ENCODE measurements around the gene TPRN. TPM values are rescaled to one million over a fixed set of nuclear protein-coding genes. Genes with fewer than 3 reads are reported as not detected.
"Not testable (repeated sequence)": the region's sequence is repeated elsewhere in the genome, so short reads cannot be mapped to it uniquely, and the experiment has no call there.

Gene TPRN
- total RNA-seq, 1 experiment from 2014 or later, result 12.0 TPM

DNA sequence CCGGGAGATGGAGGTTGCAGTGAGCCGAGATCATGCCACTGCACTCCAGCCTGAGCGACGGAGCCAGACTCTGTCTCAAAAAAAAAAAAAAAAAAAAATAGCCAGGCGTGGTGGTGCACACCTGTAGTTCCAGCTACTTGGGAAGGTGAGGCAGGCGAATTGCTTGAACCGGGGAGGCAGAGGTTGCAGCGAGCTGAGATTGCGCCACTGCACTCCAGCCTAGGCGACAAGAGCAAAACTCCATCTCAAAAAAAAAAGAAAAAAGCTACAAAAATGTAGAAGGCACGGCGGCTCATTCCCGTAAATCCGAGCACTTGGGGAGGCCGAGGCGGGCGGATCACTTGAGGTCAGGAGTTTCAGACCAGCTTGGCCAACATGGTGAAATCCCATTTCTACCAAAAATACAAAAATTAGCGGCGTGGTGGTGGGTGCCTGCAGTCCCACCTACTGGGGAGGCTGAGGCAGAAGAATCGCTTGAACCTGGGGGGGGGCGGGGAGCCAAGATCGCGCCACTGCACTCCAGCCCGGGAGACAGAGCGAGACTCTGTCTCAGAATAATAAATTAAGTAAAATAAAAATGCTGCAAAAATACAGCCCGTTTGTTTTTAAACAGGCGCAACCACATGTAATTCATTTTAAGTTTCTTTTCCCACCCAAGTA is 39.1 kb upstream of the TPRN start:
- H3K36me3 ChIP-seq, result peaks cover 25% of the 10 kb centered on the region
- not testable (repeated sequence) for H3K9me3 ChIP-seq

DNA sequence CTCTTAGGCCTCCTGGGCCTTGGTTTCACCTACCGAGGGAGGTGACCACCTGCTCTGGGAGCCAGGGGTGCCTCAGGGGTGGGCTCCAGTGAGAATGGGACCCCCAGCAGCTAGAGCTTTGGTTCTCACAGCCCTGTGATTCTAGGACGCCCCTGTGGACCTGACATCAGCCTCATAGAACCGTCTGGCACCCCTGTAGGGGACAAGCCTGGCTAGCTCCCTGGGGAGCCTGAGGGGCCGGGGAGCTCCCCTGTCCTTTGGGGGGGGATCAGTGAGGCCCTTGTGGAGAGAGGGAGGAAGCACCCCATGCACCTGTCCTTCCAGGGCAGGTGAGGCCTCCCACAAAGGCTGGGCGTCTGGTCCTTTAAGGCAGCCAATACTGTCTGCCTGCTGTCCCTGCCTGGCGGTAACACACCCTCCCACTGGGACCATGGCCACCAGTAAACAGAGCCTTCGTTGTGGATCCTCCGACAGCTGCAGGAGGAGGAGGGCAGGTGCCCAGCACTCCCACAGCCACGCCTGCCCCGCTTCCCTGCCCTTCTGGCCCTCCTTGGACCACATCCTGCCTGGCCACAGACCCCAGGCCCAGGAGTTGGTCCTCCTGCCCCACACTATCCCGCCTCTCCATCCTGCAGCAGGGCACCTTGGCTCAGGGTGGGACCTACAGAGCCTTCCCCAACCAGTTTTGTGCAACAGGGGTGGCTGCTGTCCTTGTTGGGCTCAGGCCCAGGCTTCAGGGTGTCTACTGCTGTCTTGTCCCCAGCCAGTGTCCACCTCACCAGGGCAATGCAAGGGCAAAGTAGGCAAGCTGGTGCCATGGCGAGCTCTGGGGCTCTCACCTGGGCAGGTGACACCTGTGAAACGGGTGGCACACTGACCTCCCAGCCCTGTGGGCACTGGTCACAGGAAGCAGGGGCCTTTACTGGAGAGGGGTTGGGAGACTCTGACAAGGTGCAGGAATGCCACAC is 37.5 kb upstream of the TPRN start:
- peaks cover 15% of the 10 kb centered on the region for H3K36me3 ChIP-seq
- no peak for DNase-seq
- H3K9me3 ChIP-seq, result no peaks in the 10 kb centered on the region
- no peak overlapping the region for H3K4me3 ChIP-seq
- H3K27me3 ChIP-seq, result no peaks in the 10 kb centered on the region

More for the DNA sequence above, 39.1 kb upstream of the TPRN start:
- H3K4me3 ChIP-seq, result peak overlapping the region; percentile 59
- DNase-seq, H3K27me3 ChIP-seq: not testable (repeated sequence)

GRCh38 chr9:137236936-137237421 is 36.4 kb upstream of the TPRN start:
- no peak for DNase-seq
- Histone ChIP-seq H3K36me3 (peaks cover 5% of the 10 kb centered on the region), H3K27me3 (no peaks in the 10 kb centered on the region), H3K9me3 (no peaks in the 10 kb centered on the region), H3K4me3 (no peak overlapping the region)

DNA sequence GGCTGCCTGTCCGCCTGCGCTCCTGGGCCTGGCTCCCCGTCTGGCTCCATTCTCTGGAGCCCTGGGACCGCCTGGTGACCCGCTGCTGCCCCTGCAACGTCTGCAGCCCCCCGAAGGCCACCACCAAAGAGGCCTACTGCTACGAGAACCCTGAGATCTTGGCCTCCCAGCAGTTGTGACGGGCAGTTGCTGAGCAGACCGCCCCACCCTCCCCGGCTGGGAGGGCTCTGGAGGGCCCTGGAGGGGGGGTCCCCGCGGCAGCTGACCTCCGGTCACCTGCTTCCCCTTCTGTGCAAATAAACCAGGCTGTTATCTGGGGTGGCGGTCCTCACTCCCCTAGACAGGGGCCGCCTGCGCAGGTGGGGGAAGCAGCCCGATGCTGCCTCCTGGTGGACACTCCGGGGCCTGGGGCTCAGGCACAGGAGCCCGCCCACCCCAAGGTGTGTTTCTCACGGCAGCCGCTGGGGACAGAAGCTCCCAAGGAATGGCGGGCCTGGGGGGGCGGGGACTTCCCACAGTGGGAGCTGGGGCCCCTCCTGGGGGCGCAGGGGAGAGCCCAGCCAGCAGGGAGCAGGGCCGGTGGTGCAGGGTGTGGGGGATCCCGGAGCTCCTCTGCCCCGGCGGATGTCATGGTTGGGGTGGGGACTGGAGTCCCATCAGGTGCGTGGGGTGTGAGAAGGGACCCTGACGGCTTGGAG is 35.8 kb upstream of the TPRN start:
- peak; percentile 76 for DNase-seq

GRCh38 chr9:137235424-137236237 is 35.1 kb upstream of the TPRN start:
- no peaks in the 10 kb centered on the region for H3K9me3 ChIP-seq
- DNase-seq, result no peak
- no peak overlapping the region for H3K4me3 ChIP-seq
- no peaks in the 10 kb centered on the region for H3K27me3 ChIP-seq
- H3K36me3 ChIP-seq, result no peaks in the 10 kb centered on the region

More for the DNA sequence above, 35.8 kb upstream of the TPRN start:
- Histone ChIP-seq H3K4me3 (no peak overlapping the region), H3K36me3 (no peaks in the 10 kb centered on the region), H3K9me3 (no peaks in the 10 kb centered on the region), H3K27me3 (no peaks in the 10 kb centered on the region)

GRCh38 chr9:137234758-137235423 is 34.4 kb upstream of the TPRN start:
- Histone ChIP-seq H3K4me3 (no peak overlapping the region), H3K9me3 (no peaks in the 10 kb centered on the region), H3K36me3 (no peaks in the 10 kb centered on the region), H3K27me3 (no peaks in the 10 kb centered on the region)
- no peak for DNase-seq

GRCh38 chr9:137234055-137234697 is 33.6 kb upstream of the TPRN start:
- no peak for DNase-seq
- H3K9me3 ChIP-seq, result no peaks in the 10 kb centered on the region
- H3K4me3 ChIP-seq, result no peak overlapping the region

DNA sequence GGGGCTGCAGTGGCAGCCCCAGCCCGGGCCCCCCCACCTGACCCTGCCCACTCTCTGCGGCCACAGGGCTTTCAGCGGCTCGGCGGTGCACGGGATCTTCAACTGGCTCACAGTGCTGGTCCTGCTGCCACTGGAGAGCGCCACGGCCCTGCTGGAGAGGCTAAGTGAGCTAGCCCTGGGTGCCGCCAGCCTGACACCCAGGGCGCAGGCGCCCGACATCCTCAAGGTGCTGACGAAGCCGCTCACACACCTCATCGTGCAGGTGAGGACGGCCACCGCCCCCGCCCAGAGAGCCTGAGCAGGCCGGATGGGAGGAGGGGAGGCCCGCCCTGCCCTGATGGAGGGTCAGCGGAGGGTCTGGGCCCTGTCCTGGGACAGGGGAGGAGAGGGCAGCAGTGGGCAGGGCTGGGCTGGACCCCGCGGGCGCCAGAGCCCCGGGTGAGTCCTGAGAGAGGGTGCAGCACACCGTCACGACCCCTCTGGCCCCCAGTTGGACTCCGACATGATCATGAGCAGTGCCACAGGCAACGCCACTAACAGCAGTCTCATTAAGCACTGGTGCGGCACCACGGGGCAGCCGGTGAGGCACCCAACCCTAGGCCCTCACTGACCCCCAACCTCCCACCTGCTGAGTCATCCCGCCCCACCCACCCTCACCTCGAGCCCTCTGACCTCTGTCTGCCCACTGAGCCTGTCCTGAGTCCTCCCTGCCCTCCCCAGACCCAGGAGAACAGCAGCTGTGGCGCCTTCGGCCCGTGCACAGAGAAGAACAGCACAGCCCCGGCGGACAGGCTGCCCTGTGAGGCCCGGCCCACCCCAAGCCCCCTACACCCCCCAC is 32.8 kb upstream of the TPRN start:
- no peaks in the 10 kb centered on the region for H3K36me3 ChIP-seq
- no peak overlapping the region for H3K4me3 ChIP-seq
- no peak for DNase-seq
- H3K27me3 ChIP-seq, result no peaks in the 10 kb centered on the region
- no peaks in the 10 kb centered on the region for H3K9me3 ChIP-seq

More at GRCh38 chr9:137234055-137234697, 33.6 kb upstream of the TPRN start:
- no peaks in the 10 kb centered on the region for H3K27me3 ChIP-seq
- H3K36me3 ChIP-seq, result no peaks in the 10 kb centered on the region

GRCh38 chr9:137232510-137232909 is 32.0 kb upstream of the TPRN start:
- Histone ChIP-seq H3K9me3 (no peaks in the 10 kb centered on the region), H3K4me3 (no peak overlapping the region), H3K27me3 (no peaks in the 10 kb centered on the region), H3K36me3 (no peaks in the 10 kb centered on the region)
- DNase-seq, result no peak

DNA sequence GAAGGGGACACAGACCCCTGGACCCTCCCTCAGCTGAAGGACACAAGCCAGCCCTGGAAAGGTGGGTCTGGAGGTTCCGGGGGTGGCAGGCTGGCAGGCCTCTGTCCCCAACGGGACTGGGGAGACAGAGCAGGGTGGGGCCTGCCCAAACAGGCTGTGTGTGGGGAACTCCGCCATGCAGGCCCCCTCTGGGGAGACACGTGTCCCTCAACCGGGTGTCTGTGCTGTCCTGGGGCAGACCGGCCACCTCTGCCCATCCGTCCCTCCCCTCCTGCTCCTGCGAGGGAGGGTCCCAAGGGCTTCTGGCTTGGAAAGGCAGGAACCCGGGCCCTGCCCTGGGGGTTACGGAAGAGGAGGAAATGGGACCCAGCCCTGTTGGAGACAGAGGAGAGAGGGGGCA is 31.6 kb upstream of the TPRN start:
- DNase-seq, result no peak
- H3K9me3 ChIP-seq, result no peaks in the 10 kb centered on the region
- H3K36me3 ChIP-seq, result no peaks in the 10 kb centered on the region
- H3K4me3 ChIP-seq, result no peak overlapping the region
- H3K27me3 ChIP-seq, result no peaks in the 10 kb centered on the region

DNA sequence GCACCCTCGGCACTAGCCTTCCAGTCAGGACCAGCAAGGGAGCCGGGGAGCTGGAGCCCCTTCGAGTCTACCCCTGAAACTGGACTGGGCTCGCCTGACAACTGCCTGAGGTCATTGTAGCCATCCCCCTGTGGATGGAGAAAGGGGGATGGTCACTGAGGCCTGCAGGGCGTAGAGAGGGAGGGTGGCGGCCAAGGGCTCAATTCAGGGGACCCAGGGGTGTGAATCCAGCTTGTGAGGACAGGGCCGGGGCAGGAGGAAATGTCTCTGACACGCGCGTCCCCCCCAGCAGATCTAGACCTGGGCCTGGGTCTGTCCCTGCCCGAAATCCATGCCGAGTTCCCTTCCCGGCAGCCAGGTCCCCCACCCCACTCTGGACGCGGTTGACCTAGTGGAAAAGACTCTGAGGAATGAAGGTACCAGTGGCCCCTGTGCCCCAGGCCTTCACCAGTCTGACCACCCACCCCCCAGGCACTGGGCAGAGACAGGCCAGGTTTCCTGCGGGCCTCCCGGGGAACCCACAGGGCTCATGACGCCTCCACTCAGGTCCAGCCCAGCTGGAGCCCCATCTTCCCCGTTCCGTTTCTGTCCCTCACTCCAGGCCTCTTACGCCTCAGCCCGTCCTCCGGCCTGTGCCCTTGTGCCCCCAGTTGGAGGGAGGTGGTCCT is 31.0 kb upstream of the TPRN start:
- H3K27me3 ChIP-seq, result no peaks in the 10 kb centered on the region
- DNase-seq, result no peak
- no peak overlapping the region for H3K4me3 ChIP-seq
- H3K9me3 ChIP-seq, result no peaks in the 10 kb centered on the region
- no peaks in the 10 kb centered on the region for H3K36me3 ChIP-seq

- Histone ChIP-seq H3K36me3 (no peaks in the 10 kb centered on the region), H3K27me3 (no peaks in the 10 kb centered on the region), H3K9me3 (no peaks in the 10 kb centered on the region), H3K4me3 (no peak within 1 kb of the TSS)
- no peak for DNase-seq
These were observed 30.3 kb upstream of the TPRN start, which contains the start of gene SLC34A3 for GRCh38 chr9:137230705-137231371. SLC34A3 (plus strand) TSS chr9:137230901; CDS start chr9:137231703, 802 bp downstream.

- no peaks in the 10 kb centered on the region for H3K36me3 ChIP-seq
- no peaks in the 10 kb centered on the region for H3K27me3 ChIP-seq
- no peak for DNase-seq
- H3K9me3 ChIP-seq, result no peaks in the 10 kb centered on the region
- H3K4me3 ChIP-seq, result no peak overlapping the region
These were observed 29.6 kb upstream of the TPRN start for GRCh38 chr9:137229903-137230704.

Measured in MG63 (cell line).